B cell (primary cell): Measurements from ENCODE around the gene FSHB. TPM values are rescaled to one million over a fixed set of nuclear protein-coding genes. Genes with fewer than 3 reads are reported as not detected.

Source experiments
- ATAC-seq: fragments of 200-7000 bp; cut with Tn5 transposase; one replicate; pipeline ENCODE4 v1.10.0; 2021; ENCODE audit warnings: low read depth, mild to moderate bottlenecking, moderate number of reproducible peaks, moderate library complexity
- CTCF ChIA-PET: fragments of 350-600 bp; sonication (Branson Sonifier 250); formaldehyde crosslinking; loops from one replicate; lab custom pipeline; 2021; ENCODE audit warnings: antibody characterized with exemption, inconsistent platforms; lab: Charles Lee
- POLR2A ChIA-PET: fragments of 350-600 bp; sonication (Branson Sonifier 250); formaldehyde crosslinking; loops from one replicate; lab custom pipeline; 2021; ENCODE audit warnings: antibody characterized with exemption; lab: Charles Lee
- DNase-seq: peaks from one replicate; pipeline ENCODE4 v3.0.0; 2013
- H2AFZ ChIP-seq: 2 replicates; pipeline ENCODE4 v1.6.1; 2012; ENCODE audit warnings: mild to moderate bottlenecking, low read depth, low read length; ENCODE audit not compliant: insufficient read depth, poor library complexity, severe bottlenecking
- H3K27ac ChIP-seq, 2 donors: 1 replicate in 1 of 2; 2 replicates in 1 of 2; pipeline ENCODE4 v1.5.1; 2012 to 2013; ENCODE audit warnings: low read length in 2 of 2, mild to moderate bottlenecking in 2 of 2, moderate library complexity in 1 of 2
- H3K27me3 ChIP-seq, 4 experiments: fragments of 200-600 bp in 1 of 4; sonication (generic) in 1 of 4; replicated peaks in 1 of 4; 1 replicate in 2 of 4; 2 replicates in 2 of 4; pipeline versions ENCODE4 v1.6.1 to v1.7.0; 2013 to 2016; ENCODE audit warnings: low read length in 3 of 4, mild to moderate bottlenecking in 2 of 4, mixed read lengths in 1 of 4, moderate library complexity in 1 of 4; ENCODE audit not compliant: insufficient read depth in 4 of 4, control insufficient read depth in 3 of 4; ENCODE audit errors: control extremely low read depth in 1 of 4
- H3K36me3 ChIP-seq, 2 experiments: replicated peaks in 1 of 2; 1 replicate in 1 of 2; 2 replicates in 1 of 2; pipeline versions ENCODE4 v1.6.1 to v1.7.1; 2013; ENCODE audit warnings: low read length in 1 of 2; ENCODE audit not compliant: insufficient read depth in 2 of 2, control insufficient read depth in 1 of 2; ENCODE audit errors: control extremely low read depth in 1 of 2, extremely low read depth in 1 of 2
- H3K4me1 ChIP-seq, 2 donors: fragments of 200-600 bp in 1 of 2; sonication (generic) in 1 of 2; 1 replicate in 1 of 2; 2 replicates in 1 of 2; pipeline versions ENCODE4 v1.5.1 to v1.6.1; 2013 to 2017; ENCODE audit warnings: low read length in 2 of 2; ENCODE audit not compliant: control insufficient read depth in 2 of 2, insufficient read depth in 2 of 2
- H3K4me2 ChIP-seq: replicated peaks from 2 replicates; pipeline ENCODE3; 2012; ENCODE audit warnings: mild to moderate bottlenecking, low read depth, low read length; ENCODE audit not compliant: poor library complexity, severe bottlenecking
- H3K4me3 ChIP-seq, 5 experiments: fragments of 200-600 bp in 1 of 5; sonication (generic) in 1 of 5; 1 replicate in 3 of 5; 2 replicates in 2 of 5; pipeline versions ENCODE4 v1.5.1 to v1.7.0; 2011 to 2016; ENCODE audit warnings: low read length in 4 of 5, mild to moderate bottlenecking in 4 of 5, low read depth in 2 of 5, control low read depth in 1 of 5, moderate library complexity in 1 of 5; ENCODE audit not compliant: insufficient read depth in 1 of 5; ENCODE audit errors: control extremely low read depth in 1 of 5, extremely low read depth in 1 of 5
- H3K79me2 ChIP-seq: fragments of 200-600 bp; sonication (generic); one replicate; pipeline ENCODE4 v1.6.0; 2016; ENCODE audit warnings: low read length; ENCODE audit not compliant: control insufficient read depth, insufficient read depth
- H3K9ac ChIP-seq: fragments of 200-600 bp; sonication (generic); 2 replicates; pipeline ENCODE4 v1.6.1; 2017; ENCODE audit warnings: mild to moderate bottlenecking, low read length, moderate library complexity
- H3K9me3 ChIP-seq, 3 donors: one replicate each; pipeline versions ENCODE4 v1.6.1 to v1.7.1; 2013; ENCODE audit warnings: low read length in 2 of 3; ENCODE audit not compliant: control insufficient read depth in 2 of 3, insufficient read depth in 1 of 3; ENCODE audit errors: control extremely low read depth in 1 of 3
- H4K20me1 ChIP-seq: 2 replicates; pipeline ENCODE4 v1.6.0; 2012; ENCODE audit warnings: mild to moderate bottlenecking, low read length; ENCODE audit not compliant: insufficient read depth, control insufficient read depth, poor library complexity, severe bottlenecking
- H3K27ac Mint-ChIP-seq: one replicate; pipeline ENCODE4 v1.8.0; 2021; ENCODE audit warnings: mixed read lengths
- H3K27me3 Mint-ChIP-seq: one replicate; pipeline ENCODE4 v1.8.0; 2021; ENCODE audit warnings: mixed read lengths
- H3K4me1 Mint-ChIP-seq: one replicate; pipeline ENCODE4 v1.8.0; 2021; ENCODE audit warnings: mixed read lengths
- H3K4me3 Mint-ChIP-seq: one replicate; pipeline ENCODE4 v1.8.0; 2021; ENCODE audit warnings: mixed read lengths
- H3K9me3 Mint-ChIP-seq: one replicate; pipeline ENCODE4 v1.8.0; 2022; ENCODE audit warnings: mixed read lengths; ENCODE audit not compliant: insufficient read depth
- CTCF ChIP-seq: fragments of 200-600 bp; IDR thresholded peaks from one replicate; pipeline ENCODE4 v1.8.0; 2022; ENCODE audit warnings: antibody characterized with exemption, mild to moderate bottlenecking
- EZH2 ChIP-seq: IDR thresholded peaks from 2 replicates; pipeline ENCODE4 v1.6.1; 2012; ENCODE audit warnings: borderline replicate concordance, low read depth, mild to moderate bottlenecking, moderate library complexity, low read length; ENCODE audit not compliant: insufficient read depth, poor library complexity, severe bottlenecking
- WGBS: methylation state at CpG from one replicate; pipeline ENCODE4 v1.1.5; 2013; ENCODE audit warnings: missing lambda C conversion rate; ENCODE audit not compliant: insufficient coverage; 5-methylcytosine and 5-hydroxymethylcytosine counted together
- intact Hi-C: fragments of 100-400 bp; cut with micrococcal nuclease; formaldehyde crosslinking; loops from one replicate; pipeline ENCODE4 v1.10.0; 2022
- polyA plus RNA-seq: library from polyadenylated mRNA; depleted of rRNA; stranded (reverse); fragments of >200 nt; gene quantifications from 2 replicates; pipeline ENCODE4 v1.2.3, GENCODE V29; 2012
- total RNA-seq, 2 donors: library from RNA; stranded (reverse); fragments of 120-200 nt in 1 of 2; gene quantifications; 1 replicate in 1 of 2; 2 replicates in 1 of 2; pipeline versions ENCODE4 v1.2.3 to v1.2.4, GENCODE V29; 2013 to 2022

Gene FSHB
- total and polyA plus RNA-seq, 2 donors (not counting 1 experiment from before 2014, with no cell fraction given): not detected

DNA sequence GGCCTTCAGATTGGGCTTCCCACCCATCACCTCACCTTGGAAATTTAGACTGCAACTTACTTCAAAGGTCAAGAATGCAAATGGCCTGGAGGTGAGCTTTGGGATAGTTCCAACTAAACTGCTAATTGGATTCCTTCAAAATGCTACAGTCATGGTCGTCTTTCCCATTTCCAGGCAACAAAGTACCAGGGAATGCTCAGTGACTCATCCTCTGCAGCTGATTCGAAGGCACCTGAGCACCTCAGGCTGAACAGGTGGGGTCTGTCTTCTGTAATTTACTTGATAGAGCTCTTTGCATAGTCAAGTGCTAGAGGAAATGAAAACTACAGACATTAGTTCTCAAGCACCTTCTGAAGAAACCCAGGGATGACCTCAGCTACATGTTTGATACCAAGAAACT, 20.5 kb upstream of the FSHB start:
- Mint-ChIP-seq H3K9me3 (no peaks in the 10 kb centered on the region), H3K4me1 (peaks cover 16% of the 10 kb centered on the region), H3K27ac (no peak overlapping the region), H3K27me3 (no peaks in the 10 kb centered on the region), H3K4me3 (no peak overlapping the region)
- DNase-seq (no peak), ATAC-seq (no peak)
- ChIA-PET CTCF (no interaction called here), POLR2A (no interaction called here)
- Histone ChIP-seq H3K36me3 (no peaks in the 10 kb centered on the region), H3K9me3 (no peaks in the 10 kb centered on the region), H3K4me1 (peaks cover 3 to 14% of the 10 kb centered on the region in 2 donors), H3K27ac (no peak overlapping the region), H3K9ac (no peak overlapping the region), H3K27me3 (no peaks in the 10 kb centered on the region), H3K79me2 (no peaks in the 10 kb centered on the region), H4K20me1 (no peaks in the 10 kb centered on the region), H3K4me2 (no peak overlapping the region), H3K4me3 (no peak overlapping the region), H2AFZ (no peak overlapping the region)
- TF ChIP-seq CTCF (no peak), EZH2 (no peak)
- 86% methylated on average over 1 of the region's 2 CpGs for WGBS
- intact Hi-C loops: no loop called here

- WGBS: 100% methylated on average over 1 of the region's 2 CpGs
- CTCF ChIA-PET: no interaction called here
These were observed 14.3 kb upstream of the FSHB start for GRCh38 chr11:30216534-30216933.

More at GRCh38 chr11:30216534-30216933, 14.3 kb upstream of the FSHB start:
- H3K4me1 Mint-ChIP-seq: no peaks in the 10 kb centered on the region
- no peak overlapping the region for H3K4me2 ChIP-seq
- H3K9me3 ChIP-seq: no peaks in the 10 kb centered on the region
- H3K9me3 Mint-ChIP-seq: no peaks in the 10 kb centered on the region
- no peak overlapping the region for H3K27ac Mint-ChIP-seq
- POLR2A ChIA-PET: no interaction called here
- H3K79me2 ChIP-seq: no peaks in the 10 kb centered on the region
- H3K9ac ChIP-seq: no peak overlapping the region
- intact Hi-C loops: no loop called here
- H4K20me1 ChIP-seq: no peaks in the 10 kb centered on the region
- no peak overlapping the region for H2AFZ ChIP-seq
- H3K4me3 Mint-ChIP-seq: no peak overlapping the region
- ATAC-seq (no peak), DNase-seq (no peak)
- no peak overlapping the region for H3K27ac ChIP-seq
- H3K36me3 ChIP-seq: no peaks in the 10 kb centered on the region
- H3K27me3 Mint-ChIP-seq: peaks cover 10% of the 10 kb centered on the region
- no peak overlapping the region for H3K4me3 ChIP-seq
- peaks cover 0 to 2% (median 0%) of the 10 kb centered on the region in 4 experiments for H3K27me3 ChIP-seq
- no peaks in the 10 kb centered on the region for H3K4me1 ChIP-seq
- TF ChIP-seq EZH2 (no peak), CTCF (no peak)
